Right cardiac atrium (tissue), 5 donors: Measurements from ENCODE around the gene TMEM37. TPM values are rescaled to one million over a fixed set of nuclear protein-coding genes. Genes with fewer than 3 reads are reported as not detected.

ENCODE experiments used
- ATAC-seq, 2 donors: fragments of 200-7000 bp; cut with Tn5 transposase; one replicate each; pipeline versions ENCODE4 v1.8.0 to v1.9.1; 2020; ENCODE audit warnings: moderate library complexity in 2 of 2, mild to moderate bottlenecking in 1 of 2
- DNase-seq, 3 donors: peaks; one replicate each; pipeline ENCODE4 v3.0.0-alpha.2; 2020
- H3K27ac ChIP-seq: one replicate; pipeline ENCODE4 v1.5.1; 2013; ENCODE audit warnings: mild to moderate bottlenecking, low read length, control low read depth, moderate library complexity
- H3K27me3 ChIP-seq: one replicate; pipeline ENCODE4 v1.6.1; 2013; ENCODE audit not compliant: control insufficient read depth, insufficient read depth
- H3K4me1 ChIP-seq: one replicate; pipeline ENCODE4 v1.6.1; 2013; ENCODE audit warnings: low read length; ENCODE audit not compliant: control insufficient read depth, insufficient read depth
- H3K4me3 ChIP-seq: one replicate; pipeline ENCODE4 v1.5.1; 2013; ENCODE audit warnings: low read length, control low read depth
- H3K9me3 ChIP-seq: one replicate; pipeline ENCODE4 v1.6.1; 2013; ENCODE audit warnings: low read length; ENCODE audit not compliant: control insufficient read depth
- WGBS: extraction: QIAGEN DNeasy Blood & Tissue Kit; methylation state at CpG from one replicate; pipeline ENCODE4 v1.1.7; 2013; 5-methylcytosine and 5-hydroxymethylcytosine counted together
- intact Hi-C, 4 donors: fragments of 100-400 bp; cut with DNase I; formaldehyde crosslinking; loops; one replicate each; pipeline versions ENCODE4 v1.11.0 to v1.14.0; 2022 to 2023
- polyA plus RNA-seq: library from polyadenylated mRNA; stranded (reverse); fragments of 200-250 nt; gene quantifications from one replicate; pipeline ENCODE4 v1.2.3, GENCODE V29; 2013
- total RNA-seq, 4 donors: library from RNA; stranded (reverse); fragmentation: NEBNext Ultra II Directional; extraction: Animal tissue kit (Norgen Biotek cat#: 25700); gene quantifications; one replicate each; pipeline ENCODE4 v1.2.1, GENCODE V29; 2021
- donor health status: healthy with polysubstance abuse.
- donor health status: DM: no; HTN: yes; CAD: no.
- donor health status: DM: no; HTN: no; CAD: no.
- donor health status: DM: no; HTN: yes; CAD: no; lungs with severe emphysema.
- donor health status: DM: yes; HTN: yes; CAD: no.

TMEM37 gene
- total and polyA plus RNA-seq, 5 donors: 4.7 to 9.6 (median 8.0) TPM

DNA sequence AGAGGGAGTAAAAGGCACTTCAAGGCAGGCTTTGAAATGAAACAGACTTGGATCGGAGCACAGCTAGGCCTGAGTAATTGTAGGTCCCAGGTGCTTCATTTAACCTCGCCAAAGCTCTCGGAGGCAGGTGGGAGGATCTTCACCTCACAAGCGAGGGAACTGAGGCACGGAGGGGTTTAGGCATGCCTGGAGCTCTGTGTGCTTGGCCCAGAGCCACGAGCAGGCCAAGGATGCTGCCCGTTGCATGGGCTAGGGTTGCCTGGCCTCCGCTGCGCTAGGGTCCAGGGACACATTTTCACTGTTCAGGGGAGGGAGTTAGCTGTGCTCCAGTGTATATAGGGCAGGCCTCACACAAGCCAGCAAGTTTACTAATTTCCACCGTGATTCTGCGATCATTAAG is 11.2 kb downstream of the TMEM37 start:
- Histone ChIP-seq H3K27ac (no peak overlapping the region), H3K4me3 (no peak overlapping the region), H3K9me3 (no peaks in the 10 kb centered on the region), H3K27me3 (no peaks in the 10 kb centered on the region), H3K4me1 (no peaks in the 10 kb centered on the region)
- ATAC-seq: no peak
- intact Hi-C loops: no loop called here
- WGBS: 94% methylated on average over 11 of the region's 11 CpGs
- no peak for DNase-seq

DNA sequence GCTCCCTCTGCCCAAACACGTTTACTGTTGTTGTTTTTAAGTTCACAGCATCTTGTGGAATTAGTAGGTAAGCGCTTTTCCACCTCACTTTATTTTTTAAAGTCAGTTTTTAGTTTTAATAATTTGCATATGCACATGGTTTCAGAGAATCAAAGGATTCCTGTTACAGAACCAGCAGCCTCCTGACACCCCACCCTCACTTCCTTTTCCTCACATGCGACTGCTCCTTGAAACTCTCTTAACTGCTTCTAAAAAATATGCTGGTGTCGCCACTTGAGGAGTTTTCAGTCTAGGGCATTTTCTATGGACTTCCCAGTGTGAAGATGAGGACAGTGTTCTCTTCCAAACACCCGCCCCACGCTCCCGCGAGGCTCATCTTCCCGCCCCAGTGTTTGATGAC is 14.4 kb downstream of the TMEM37 start:
- ATAC-seq (no peak), DNase-seq (no peak)
- 59% methylated on average over 9 of the region's 9 CpGs for WGBS
- H3K27me3 ChIP-seq: no peaks in the 10 kb centered on the region
- no peak overlapping the region for H3K27ac ChIP-seq
- intact Hi-C loops: no loop called here
- H3K9me3 ChIP-seq: no peaks in the 10 kb centered on the region
- no peaks in the 10 kb centered on the region for H3K4me1 ChIP-seq
- H3K4me3 ChIP-seq: no peak overlapping the region

GRCh38 chr2:119448427-119449141 is 16.9 kb downstream of the TMEM37 start:
- ATAC-seq (no peak), DNase-seq (no peak)
- 80% methylated on average over 9 of the region's 9 CpGs for WGBS
- H3K9me3 ChIP-seq: no peaks in the 10 kb centered on the region
- no peaks in the 10 kb centered on the region for H3K4me1 ChIP-seq
- no peak overlapping the region for H3K27ac ChIP-seq
- no peak overlapping the region for H3K4me3 ChIP-seq
- H3K27me3 ChIP-seq: no peaks in the 10 kb centered on the region
- intact Hi-C loops: no loop called here

- Histone ChIP-seq H3K27me3 (no peaks in the 10 kb centered on the region), H3K9me3 (no peaks in the 10 kb centered on the region), H3K4me3 (no peak overlapping the region), H3K4me1 (no peaks in the 10 kb centered on the region), H3K27ac (no peak overlapping the region)
- intact Hi-C loops: no loop called here
- no peak for ATAC-seq
- DNase-seq: no peak
- 60% methylated on average over 3 of the region's 3 CpGs for WGBS
These were observed 17.9 kb downstream of the TMEM37 start for GRCh38 chr2:119449521-119449920.

DNA sequence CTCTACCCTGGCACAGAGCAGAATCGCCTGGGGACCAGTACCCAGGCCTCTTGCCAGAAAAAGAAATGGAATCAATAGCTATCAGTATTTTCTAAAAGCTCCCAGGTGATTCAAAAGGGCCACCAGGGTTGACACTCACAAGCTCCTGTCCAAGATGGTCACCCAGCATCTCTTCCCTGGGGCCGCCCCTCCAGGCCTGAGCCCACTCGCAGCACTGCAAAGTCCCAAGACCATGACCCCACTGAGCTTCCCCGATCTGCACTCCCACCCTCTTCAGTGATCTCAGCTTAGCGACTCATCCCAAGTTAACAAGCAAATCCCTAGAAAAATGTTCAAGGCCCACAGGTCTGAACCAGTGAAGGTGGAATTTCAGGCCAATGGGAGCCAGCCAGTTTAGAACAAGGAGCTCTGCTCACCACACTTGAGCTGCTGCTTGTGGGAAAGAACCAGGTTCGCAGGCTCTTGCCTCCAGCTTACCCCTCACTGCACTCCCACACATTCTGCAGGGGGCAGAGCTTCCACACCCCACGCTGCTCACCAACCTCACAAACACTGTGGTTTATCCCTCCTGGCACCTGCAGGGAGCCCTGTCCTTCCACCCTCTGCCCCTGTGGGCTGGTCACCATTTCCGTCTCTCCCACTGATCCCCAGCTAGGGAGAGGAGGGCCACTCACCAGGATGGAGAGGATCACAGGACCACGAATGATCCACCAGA is 19.8 kb downstream of the TMEM37 start:
- Histone ChIP-seq H3K27me3 (no peaks in the 10 kb centered on the region), H3K4me3 (no peak overlapping the region), H3K27ac (no peak overlapping the region), H3K9me3 (no peaks in the 10 kb centered on the region), H3K4me1 (no peaks in the 10 kb centered on the region)
- ATAC-seq (no peak), DNase-seq (no peak)
- 93% methylated on average over 9 of the region's 9 CpGs for WGBS
- intact Hi-C loops: no loop called here

- H3K9me3 ChIP-seq: no peaks in the 10 kb centered on the region
- ATAC-seq (peak in 1 of 2 donors; percentile 27), DNase-seq (no peak)
- no peaks in the 10 kb centered on the region for H3K4me1 ChIP-seq
- intact Hi-C loops: no loop called here
- H3K27ac ChIP-seq: no peak overlapping the region
- WGBS: 79% methylated on average over 12 of the region's 12 CpGs
- H3K4me3 ChIP-seq: no peak overlapping the region
- H3K27me3 ChIP-seq: no peaks in the 10 kb centered on the region
These were observed 22.4 kb downstream of the TMEM37 start for GRCh38 chr2:119453972-119454593.

DNA sequence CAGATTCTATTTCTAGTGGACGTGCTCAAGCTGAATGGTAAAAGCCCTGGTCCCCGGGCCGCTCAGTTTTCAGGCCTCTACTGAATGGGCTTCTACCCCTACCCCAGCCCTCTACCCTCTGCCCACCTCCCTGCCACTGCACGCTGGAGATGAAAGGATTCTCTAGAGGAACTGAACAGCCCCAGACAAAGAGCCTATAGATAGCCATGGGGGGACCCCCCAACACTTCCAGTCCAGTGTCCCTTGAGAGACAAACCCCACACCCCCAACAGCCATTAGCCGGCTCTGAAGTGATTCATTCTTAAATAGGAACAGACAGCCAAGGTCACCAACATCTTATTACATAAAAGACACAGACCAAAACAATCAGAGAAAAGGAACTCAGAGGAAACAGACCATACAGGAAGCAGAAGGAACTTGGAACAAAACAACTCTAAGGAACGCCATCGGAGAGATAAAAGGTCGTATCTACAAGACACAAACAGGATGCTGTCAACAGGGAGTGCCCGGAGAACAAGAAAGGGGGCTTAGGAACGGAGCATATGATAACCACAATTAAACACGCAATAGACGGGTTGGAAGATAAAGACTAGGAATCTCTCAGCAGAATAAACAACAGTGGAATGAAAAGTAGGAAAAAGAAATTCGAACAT is 23.5 kb downstream of the TMEM37 start:
- no peak for DNase-seq
- peak; percentile 42 to 53 for ATAC-seq
- Histone ChIP-seq H3K4me1 (no peaks in the 10 kb centered on the region), H3K27ac (no peak overlapping the region), H3K4me3 (no peak overlapping the region), H3K9me3 (no peaks in the 10 kb centered on the region), H3K27me3 (no peaks in the 10 kb centered on the region)
- 34% methylated on average over 13 of the region's 13 CpGs for WGBS
- intact Hi-C loops: no loop called here

- ATAC-seq (no peak), DNase-seq (no peak)
- H3K27ac ChIP-seq: no peak overlapping the region
- no peaks in the 10 kb centered on the region for H3K27me3 ChIP-seq
- 65% methylated on average over 2 of the region's 2 CpGs for WGBS
- no peaks in the 10 kb centered on the region for H3K4me1 ChIP-seq
- intact Hi-C loops: no loop called here
- H3K9me3 ChIP-seq: no peaks in the 10 kb centered on the region
- no peak overlapping the region for H3K4me3 ChIP-seq
These were observed 28.4 kb downstream of the TMEM37 start for GRCh38 chr2:119460076-119460475.

DNA sequence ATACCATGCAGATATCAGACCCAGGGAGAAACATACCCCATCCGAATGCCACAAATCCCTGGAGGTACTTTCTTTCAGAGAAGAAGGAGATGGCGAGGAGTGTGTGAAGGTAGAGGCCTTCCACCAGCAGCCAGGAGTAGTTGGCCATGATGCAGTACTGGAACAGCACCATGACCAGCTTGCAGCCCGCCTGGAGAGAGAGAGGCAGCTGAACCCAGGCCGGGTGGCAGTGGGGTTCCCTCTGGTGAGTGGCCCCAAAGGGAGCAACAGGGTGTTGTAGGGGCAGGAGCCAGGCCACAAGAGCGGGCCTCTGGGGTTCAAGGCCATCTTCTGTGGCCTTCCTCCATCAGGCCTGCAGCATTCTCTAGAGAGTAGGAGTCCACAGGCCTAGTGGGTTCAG is 30.2 kb downstream of the TMEM37 start:
- no peak overlapping the region for H3K4me3 ChIP-seq
- no peak overlapping the region for H3K27ac ChIP-seq
- WGBS: 98% methylated on average over 5 of the region's 5 CpGs
- H3K4me1 ChIP-seq: no peaks in the 10 kb centered on the region
- ATAC-seq (no peak), DNase-seq (no peak)
- no peaks in the 10 kb centered on the region for H3K9me3 ChIP-seq
- intact Hi-C loops: no loop called here
- no peaks in the 10 kb centered on the region for H3K27me3 ChIP-seq

- intact Hi-C loops: no loop called here
- no peaks in the 10 kb centered on the region for H3K4me1 ChIP-seq
- ATAC-seq (peak in 1 of 2 donors; percentile 24), DNase-seq (no peak)
- no peaks in the 10 kb centered on the region for H3K27me3 ChIP-seq
- no peaks in the 10 kb centered on the region for H3K9me3 ChIP-seq
- no peak overlapping the region for H3K27ac ChIP-seq
- H3K4me3 ChIP-seq: no peak overlapping the region
- WGBS: 95% methylated on average over 7 of the region's 7 CpGs
These were observed 30.9 kb downstream of the TMEM37 start for GRCh38 chr2:119462574-119462973.

DNA sequence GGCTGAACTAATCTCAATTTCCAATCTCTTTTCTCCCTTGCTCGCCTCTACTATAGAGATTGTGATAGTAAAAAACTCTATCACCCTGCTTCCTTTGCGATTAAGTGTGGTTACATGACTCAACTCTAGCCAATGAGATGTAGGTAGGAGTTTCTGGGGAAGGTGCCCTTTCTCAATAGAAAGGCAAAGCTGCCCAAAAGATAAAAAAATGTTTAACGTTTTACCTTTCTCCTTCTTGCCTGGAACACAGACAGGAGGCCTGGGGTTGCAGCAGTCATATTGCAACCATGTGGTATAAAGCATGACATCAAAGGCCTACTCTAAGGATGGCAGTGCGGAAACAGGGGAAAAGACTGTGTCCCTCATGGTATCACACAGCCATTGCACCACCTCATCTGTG is 31.5 kb downstream of the TMEM37 start:
- ATAC-seq (no peak), DNase-seq (no peak)
- intact Hi-C loops: no loop called here
- no peaks in the 10 kb centered on the region for H3K9me3 ChIP-seq
- 87% methylated on average over 4 of the region's 4 CpGs for WGBS
- no peaks in the 10 kb centered on the region for H3K4me1 ChIP-seq
- H3K27ac ChIP-seq: no peak overlapping the region
- H3K4me3 ChIP-seq: no peak overlapping the region
- H3K27me3 ChIP-seq: no peaks in the 10 kb centered on the region
